K562 (cell line): ENCODE measurements around the gene ZNF292. TPM values are rescaled to one million over a fixed set of nuclear protein-coding genes. Genes with fewer than 3 reads are reported as not detected.

Experiments
- ATAC-seq: fragments of 200-7000 bp; cut with Tn5 transposase; 3 replicates; pipeline ENCODE4 v1.9.1; 2020; ENCODE audit warnings: moderate library complexity
- BruUV-seq: library from RNA; stranded (reverse); fragments of 400-500 nt; replicated peaks from 2 replicates; lab custom pipeline; 2021; lab: Mats Ljungman, UMichigan
- CTCF ChIA-PET: fragments of 300-600 bp; formaldehyde crosslinking; extraction: SDS; loops from one replicate; lab custom pipeline; 2021; ENCODE audit warnings: low intra/inter-chr PET ratio; lab: Yijun Ruan, JAX
- POLR2A ChIA-PET: fragments of 300-600, 350-650 bp; sonication (Branson Sonifier 250); formaldehyde crosslinking; extraction: SDS; loops from one replicate; lab custom pipeline; 2021; ENCODE audit warnings: antibody characterized with exemption, inconsistent platforms; lab: Yijun Ruan, JAX
- DNase-seq, 4 experiments: peaks; one replicate each; pipeline versions ENCODE4 v3.0.0 to v3.0.0-alpha.2; 2011 to 2018; ENCODE audit warnings: low spot score in 3 of 4, mixed read lengths in 3 of 4; ENCODE audit errors: extremely low read depth in 1 of 4
- FAIRE-seq: peaks from 2 replicates; lab custom pipeline; 2011; peaks lifted over from hg19 to GRCh38; lab: Jason Lieb, UNC
- H2AFZ ChIP-seq: 2 replicates; pipeline ENCODE4 v1.6.0; 2011; ENCODE audit warnings: low read depth, low read length, control low read depth, inconsistent platforms
- H3K27ac ChIP-seq: fragments of 200-600 bp; 3 replicates; pipeline ENCODE4 v1.8.0; 2011; ENCODE audit warnings: low read depth, mild to moderate bottlenecking, control low read depth, inconsistent platforms, low read length, moderate library complexity, mixed read lengths; ENCODE audit errors: extremely low read depth
- H3K27me3 ChIP-seq, 2 experiments: fragments of 300-600 bp in 1 of 2; 2 replicates in 1 of 2; 3 replicates in 1 of 2; pipeline versions ENCODE4 v1.6.0 to v1.8.0; 2011; ENCODE audit warnings: inconsistent platforms in 2 of 2, low read length in 2 of 2, mild to moderate bottlenecking in 1 of 2, mixed read lengths in 1 of 2, moderate library complexity in 1 of 2; ENCODE audit not compliant: control insufficient read depth in 2 of 2, insufficient read depth in 2 of 2
- H3K36me3 ChIP-seq: fragments of 300-600 bp; 3 replicates; pipeline ENCODE4 v1.8.0; 2011; ENCODE audit warnings: mild to moderate bottlenecking, low read length, inconsistent platforms; ENCODE audit not compliant: control insufficient read depth, insufficient read depth
- H3K4me1 ChIP-seq, 2 experiments: fragments of 200-600 bp in 1 of 2; replicated peaks in 1 of 2; 2 replicates in 1 of 2; 3 replicates in 1 of 2; pipeline versions ENCODE4 v1.5.1 to v1.8.0; 2011; ENCODE audit warnings: inconsistent platforms in 2 of 2, low read length in 2 of 2, mild to moderate bottlenecking in 1 of 2, mixed read lengths in 1 of 2, moderate library complexity in 1 of 2; ENCODE audit not compliant: control insufficient read depth in 2 of 2, insufficient read depth in 2 of 2
- H3K4me2 ChIP-seq: 2 replicates; pipeline ENCODE4 v1.6.1; 2011; ENCODE audit warnings: low read length, control low read depth, inconsistent platforms, mixed read lengths; ENCODE audit not compliant: insufficient read depth
- H3K4me3 ChIP-seq: fragments of 200-600 bp; sonication (generic), shearing (Covaris generic); 2 replicates; pipeline ENCODE4 v1.5.1; 2016; ENCODE audit warnings: control low read depth, inconsistent platforms
- H3K79me2 ChIP-seq: fragments of 200-600 bp; 3 replicates; pipeline ENCODE4 v1.8.0; 2011; ENCODE audit warnings: low read length, inconsistent platforms; ENCODE audit not compliant: control insufficient read depth, insufficient read depth
- H3K9ac ChIP-seq, 2 experiments: 2 replicates each; pipeline versions ENCODE4 v1.6.0 to v1.6.1; 2011; ENCODE audit warnings: low read depth in 2 of 2, low read length in 2 of 2, control low read depth in 1 of 2, inconsistent platforms in 1 of 2, mild to moderate bottlenecking in 1 of 2, mixed read lengths in 1 of 2; ENCODE audit not compliant: insufficient read depth in 1 of 2
- H3K9me1 ChIP-seq: one replicate; pipeline ENCODE4 v1.6.0; 2011; ENCODE audit warnings: inconsistent platforms, mild to moderate bottlenecking, low read length, moderate library complexity; ENCODE audit not compliant: control insufficient read depth, insufficient read depth
- H3K9me3 ChIP-seq: replicated peaks from 2 replicates; pipeline ENCODE4 v1.5.1; 2011; ENCODE audit warnings: low read depth, low read length, inconsistent platforms; ENCODE audit not compliant: control insufficient read depth, insufficient read depth
- H4K20me1 ChIP-seq: replicated peaks from 2 replicates; pipeline ENCODE4 v1.6.1; 2011; ENCODE audit warnings: low read length, inconsistent platforms, mixed read lengths; ENCODE audit not compliant: control insufficient read depth, insufficient read depth
- ATF1 ChIP-seq, 2 experiments: fragments of 450-650 bp in 1 of 2; IDR thresholded peaks; 2 replicates each; pipeline ENCODE4 v1.6.1; 2016; ENCODE audit warnings: missing compliant biosample characterization in 1 of 2, missing genetic modification characterization in 1 of 2
- C11orf30 ChIP-seq: fragments of 450-650 bp; IDR thresholded peaks from 2 replicates; pipeline ENCODE4 v1.6.1; 2016; ENCODE audit warnings: low read depth, mild to moderate bottlenecking
- TSC22D4 ChIP-seq: fragments of 450-650 bp; IDR thresholded peaks from 2 replicates; pipeline ENCODE4 v1.6.1; 2016; ENCODE audit warnings: missing genetic modification characterization, missing biosample characterization, control low read depth
- WHSC1 ChIP-seq: IDR thresholded peaks from one replicate; pipeline ENCODE4 v1.6.1; 2012; ENCODE audit warnings: low read length, control low read depth, inconsistent platforms
- ZNF133 ChIP-seq: fragments of 250-450 bp; sonication (Bioruptor Pico); IDR thresholded peaks from 2 replicates; pipeline ENCODE4 v1.4.0; 2020; ENCODE audit warnings: mild to moderate bottlenecking
- ZNF77 ChIP-seq: fragments of 250-450 bp; sonication (Bioruptor Pico); IDR thresholded peaks from 2 replicates; pipeline ENCODE4 v1.5.0; 2020
- WGBS: fragments of 100-300 bp; shearing (Covaris generic); methylation state at CpG from one replicate; pipeline ENCODE4 v1.1.6; 2016; ENCODE audit warnings: low coverage, mixed read lengths; ENCODE audit not compliant: insufficient coverage; ENCODE audit errors: missing lambda C conversion rate; 5-methylcytosine and 5-hydroxymethylcytosine counted together
- in situ Hi-C: fragments of 300-500 bp; cut with MboI; formaldehyde crosslinking; loops from 4 replicates; pipeline ENCODE4 v1.15.0; 2018; ENCODE audit warnings: inconsistent platforms, mixed read lengths
- intact Hi-C: fragments of 100-400 bp; cut with micrococcal nuclease; formaldehyde crosslinking; loops from 2 replicates; pipeline ENCODE4 v1.14.2; 2022
- polyA plus RNA-seq, 8 experiments: library from polyadenylated mRNA; depleted of rRNA in 4 of 8; stranded (reverse) in 5 of 8; unstranded in 3 of 8; fragments of >200 nt; fragmentation: Nextera tagmentation in 2 of 8; fragmentation: Illumina TruSeq in 1 of 8; extraction: Ambion mirVana in 2 of 8; extraction: Trizol in 1 of 8; gene quantifications; 2 replicates each; pipeline versions ENCODE4 v1.2.1 to v1.2.3, GENCODE V29; 2011 to 2014; ENCODE audit warnings: inconsistent platforms in 1 of 8, missing spikeins in 1 of 8
- total RNA-seq, 7 experiments: library from RNA; depleted of rRNA in 6 of 7; stranded (reverse); fragments of >200 nt in 6 of 7; fragmentation: Illumina TruSeq in 2 of 7; extraction: Trizol in 2 of 7; gene quantifications; 2 replicates each; pipeline versions ENCODE4 v1.2.1 to v1.2.3, GENCODE V29; 2011 to 2021; ENCODE audit warnings: low replicate concordance in 1 of 7
- TF ChIP-seq, protein P1 (sequence below), 2 experiments: fragments of 450-650 bp; conservative IDR thresholded peaks; 2 replicates each; pipeline ENCODE4 v1.6.1; 2017; ENCODE audit warnings: mild to moderate bottlenecking in 2 of 2, moderate library complexity in 2 of 2
- TF ChIP-seq, protein P2 (sequence below): fragments of 450-650 bp; IDR thresholded peaks from one replicate; pipeline ENCODE4 v1.6.1; 2018; ENCODE audit warnings: mild to moderate bottlenecking, moderate library complexity; ENCODE audit not compliant: partially characterized antibody
- TF ChIP-seq, protein P3 (sequence below): fragments of 250-450 bp; sonication (Bioruptor Pico); IDR thresholded peaks from 2 replicates; pipeline ENCODE4 v1.4.0; 2020
- TF ChIP-seq, protein P4 (sequence below): fragments of 450-650 bp; IDR thresholded peaks from 2 replicates; pipeline ENCODE4 v1.6.1; 2014; ENCODE audit warnings: low read depth, mild to moderate bottlenecking, moderate library complexity, borderline replicate concordance

The ZNF292 gene
- total and polyA plus RNA-seq, 9 of the 15 experiments (the other 6 are each of a cell fraction or from before 2014, with no cell fraction given) = 4.4 to 17.1 (median 12.8) TPM

DNA sequence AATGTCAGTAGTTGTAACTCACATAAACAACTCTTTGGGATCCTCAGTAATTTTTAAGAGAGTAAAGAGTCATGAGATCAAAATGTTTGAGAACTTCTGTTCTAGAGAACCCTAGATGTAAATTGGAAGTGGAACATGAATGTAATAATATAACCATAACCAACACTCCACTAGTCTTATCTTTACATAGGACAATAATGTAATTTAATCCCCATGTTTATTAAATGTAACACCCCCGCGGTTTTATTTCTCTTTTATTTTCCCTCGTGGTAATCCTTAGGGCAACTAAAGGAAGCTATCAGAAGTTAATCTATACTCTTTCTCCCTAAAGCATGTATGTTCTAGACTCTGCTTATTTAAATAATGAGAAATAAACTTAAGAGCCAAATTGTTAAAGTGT is 54.4 kb downstream of the ZNF292 start:
- no peak overlapping the region for H3K27ac ChIP-seq
- TF ChIP-seq ZNF77 = no peak
- TF ChIP-seq, protein P1, sequence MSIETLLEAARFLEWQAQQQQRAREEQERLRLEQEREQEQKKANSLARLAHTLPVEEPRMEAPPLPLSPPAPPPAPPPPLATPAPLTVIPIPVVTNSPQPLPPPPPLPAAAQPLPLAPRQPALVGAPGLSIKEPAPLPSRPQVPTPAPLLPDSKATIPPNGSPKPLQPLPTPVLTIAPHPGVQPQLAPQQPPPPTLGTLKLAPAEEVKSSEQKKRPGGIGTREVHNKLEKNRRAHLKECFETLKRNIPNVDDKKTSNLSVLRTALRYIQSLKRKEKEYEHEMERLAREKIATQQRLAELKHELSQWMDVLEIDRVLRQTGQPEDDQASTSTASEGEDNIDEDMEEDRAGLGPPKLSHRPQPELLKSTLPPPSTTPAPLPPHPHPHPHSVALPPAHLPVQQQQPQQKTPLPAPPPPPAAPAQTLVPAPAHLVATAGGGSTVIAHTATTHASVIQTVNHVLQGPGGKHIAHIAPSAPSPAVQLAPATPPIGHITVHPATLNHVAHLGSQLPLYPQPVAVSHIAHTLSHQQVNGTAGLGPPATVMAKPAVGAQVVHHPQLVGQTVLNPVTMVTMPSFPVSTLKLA (conservative IDR thresholded peaks at IDR 0.05) = no peak
- TF ChIP-seq, all 486 proteins: peak for 0
- H3K79me2 ChIP-seq = peaks cover 94% of the 10 kb centered on the region
- ChIA-PET POLR2A (no interaction called here), CTCF (no interaction called here)
- peaks cover 5% of the 10 kb centered on the region for H3K9me1 ChIP-seq
- WGBS = 81% methylated on average over 3 of the region's 3 CpGs
- BruUV-seq = no TSS peak
- no peaks in the 10 kb centered on the region for H3K9me3 ChIP-seq
- no peak overlapping the region for H3K4me3 ChIP-seq
- in situ Hi-C loops = no loop called here
- peaks cover 0 to 17% of the 10 kb centered on the region in 2 experiments; a peak in 2 of 5 replicates for H3K4me1 ChIP-seq
- H3K36me3 ChIP-seq = peaks cover 12% of the 10 kb centered on the region; the same call in 2 of the 3 replicates
- FAIRE-seq (no peak), ATAC-seq (no peak), DNase-seq (no peak)
- no peak overlapping the region for H3K4me2 ChIP-seq
- H3K9ac ChIP-seq = no peak overlapping the region
- H3K27me3 ChIP-seq = no peaks in the 10 kb centered on the region
- intact Hi-C loops = no loop called here
- H4K20me1 ChIP-seq = peaks cover 7% of the 10 kb centered on the region; the same call in 1 of the 2 replicates
- H2AFZ ChIP-seq = no peak overlapping the region

DNA sequence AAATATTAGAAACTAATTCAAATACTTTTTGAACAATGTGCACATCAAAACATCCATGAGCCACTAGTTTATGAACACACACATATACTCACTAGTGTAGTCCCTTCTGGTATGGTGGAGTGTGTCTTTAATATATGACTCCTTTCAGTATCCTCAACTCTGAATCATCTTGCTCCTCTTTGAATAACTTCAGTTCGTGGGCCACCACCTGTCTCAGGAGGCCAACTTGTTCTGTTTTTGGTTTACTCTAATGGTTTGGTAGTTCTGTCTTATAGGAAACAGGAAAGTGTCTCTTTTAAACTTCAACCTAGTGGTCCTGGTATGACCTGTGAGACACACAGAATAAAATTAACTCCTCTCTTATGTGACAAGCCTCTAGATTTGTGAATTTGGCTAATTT is 55.6 kb downstream of the ZNF292 start:
- in situ Hi-C loops = no loop called here
- Histone ChIP-seq H3K9ac (no peak overlapping the region), H3K36me3 (peaks cover 13% of the 10 kb centered on the region), H3K4me3 (no peak overlapping the region), H3K4me2 (no peak overlapping the region), H3K79me2 (peaks cover 90% of the 10 kb centered on the region), H3K27ac (no peak overlapping the region), H3K27me3 (no peaks in the 10 kb centered on the region), H4K20me1 (peaks cover 7% of the 10 kb centered on the region; the same call in 1 of the 2 replicates), H3K9me3 (no peaks in the 10 kb centered on the region), H3K9me1 (peaks cover 5% of the 10 kb centered on the region), H2AFZ (no peak overlapping the region), H3K4me1 (peaks cover 0 to 17% of the 10 kb centered on the region in 2 experiments; a peak in 2 of 5 replicates)
- FAIRE-seq (no peak), ATAC-seq (no peak), DNase-seq (no peak)
- POLR2A ChIA-PET = no interaction called here
- BruUV-seq = no TSS peak
- CTCF ChIA-PET = no interaction called here
- intact Hi-C loops = no loop called here
- 50% methylated on average over 1 of the region's 1 CpG for WGBS
- TF ChIP-seq, protein P2, sequence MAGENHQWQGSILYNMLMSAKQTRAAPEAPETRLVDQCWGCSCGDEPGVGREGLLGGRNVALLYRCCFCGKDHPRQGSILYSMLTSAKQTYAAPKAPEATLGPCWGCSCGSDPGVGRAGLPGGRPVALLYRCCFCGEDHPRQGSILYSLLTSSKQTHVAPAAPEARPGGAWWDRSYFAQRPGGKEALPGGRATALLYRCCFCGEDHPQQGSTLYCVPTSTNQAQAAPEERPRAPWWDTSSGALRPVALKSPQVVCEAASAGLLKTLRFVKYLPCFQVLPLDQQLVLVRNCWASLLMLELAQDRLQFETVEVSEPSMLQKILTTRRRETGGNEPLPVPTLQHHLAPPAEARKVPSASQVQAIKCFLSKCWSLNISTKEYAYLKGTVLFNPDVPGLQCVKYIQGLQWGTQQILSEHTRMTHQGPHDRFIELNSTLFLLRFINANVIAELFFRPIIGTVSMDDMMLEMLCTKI = no peak
- TF ChIP-seq ZNF133 (CRISPR knock-in tag) (no peak), TSC22D4 (tag) (no peak), C11orf30 (no peak), ATF1 (CRISPR knock-in tag; IDR thresholded peaks at IDR 0.05) (no peak), ATF1 (tag; IDR thresholded peaks at IDR 0.05) (no peak), WHSC1 (no peak)
- TF ChIP-seq, protein P3, sequence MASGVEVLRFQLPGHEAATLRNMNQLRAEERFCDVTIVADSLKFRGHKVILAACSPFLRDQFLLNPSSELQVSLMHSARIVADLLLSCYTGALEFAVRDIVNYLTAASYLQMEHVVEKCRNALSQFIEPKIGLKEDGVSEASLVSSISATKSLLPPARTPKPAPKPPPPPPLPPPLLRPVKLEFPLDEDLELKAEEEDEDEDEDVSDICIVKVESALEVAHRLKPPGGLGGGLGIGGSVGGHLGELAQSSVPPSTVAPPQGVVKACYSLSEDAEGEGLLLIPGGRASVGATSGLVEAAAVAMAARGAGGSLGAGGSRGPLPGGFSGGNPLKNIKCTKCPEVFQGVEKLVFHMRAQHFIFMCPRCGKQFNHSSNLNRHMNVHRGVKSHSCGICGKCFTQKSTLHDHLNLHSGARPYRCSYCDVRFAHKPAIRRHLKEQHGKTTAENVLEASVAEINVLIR (CRISPR knock-in tag) = no peak
- TF ChIP-seq, protein P4, sequence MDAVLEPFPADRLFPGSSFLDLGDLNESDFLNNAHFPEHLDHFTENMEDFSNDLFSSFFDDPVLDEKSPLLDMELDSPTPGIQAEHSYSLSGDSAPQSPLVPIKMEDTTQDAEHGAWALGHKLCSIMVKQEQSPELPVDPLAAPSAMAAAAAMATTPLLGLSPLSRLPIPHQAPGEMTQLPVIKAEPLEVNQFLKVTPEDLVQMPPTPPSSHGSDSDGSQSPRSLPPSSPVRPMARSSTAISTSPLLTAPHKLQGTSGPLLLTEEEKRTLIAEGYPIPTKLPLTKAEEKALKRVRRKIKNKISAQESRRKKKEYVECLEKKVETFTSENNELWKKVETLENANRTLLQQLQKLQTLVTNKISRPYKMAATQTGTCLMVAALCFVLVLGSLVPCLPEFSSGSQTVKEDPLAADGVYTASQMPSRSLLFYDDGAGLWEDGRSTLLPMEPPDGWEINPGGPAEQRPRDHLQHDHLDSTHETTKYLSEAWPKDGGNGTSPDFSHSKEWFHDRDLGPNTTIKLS = no peak
